H1 (cell line): Measurements from ENCODE around the gene OMA1. TPM values are rescaled to one million over a fixed set of nuclear protein-coding genes. Genes with fewer than 3 reads are reported as not detected.

Experiments used
- CTCF ChIA-PET: fragments of 300-600 bp; sonication (Branson Sonifier 250); formaldehyde crosslinking; loops from one replicate; lab custom pipeline; 2021; ENCODE audit not compliant: partially characterized antibody; lab: Charles Lee
- POLR2A ChIA-PET: fragments of 300-600 bp; sonication (Branson Sonifier 250); formaldehyde crosslinking; loops from one replicate; lab custom pipeline; 2021; ENCODE audit warnings: inconsistent platforms; ENCODE audit not compliant: partially characterized antibody; lab: Charles Lee
- DNase-seq, 2 experiments: peaks; one replicate each; pipeline versions ENCODE4 v3.0.0 to v3.0.0-alpha.2; 2010 to 2022; ENCODE audit warnings: low spot score in 2 of 2, low read depth in 1 of 2, mixed read lengths in 1 of 2
- FAIRE-seq: peaks from 2 replicates; lab custom pipeline; 2011; peaks lifted over from hg19 to GRCh38; lab: Jason Lieb, UNC
- H2AFZ ChIP-seq: 2 replicates; pipeline ENCODE4 v1.8.1; 2012; ENCODE audit warnings: low read length, inconsistent platforms
- H2AK5ac ChIP-seq: 2 replicates; pipeline ENCODE4 v1.6.1; 2013; ENCODE audit warnings: low read depth, low read length
- H2BK120ac ChIP-seq: replicated peaks from 2 replicates; pipeline ENCODE3; 2013; ENCODE audit warnings: low read depth, low read length, inconsistent platforms
- H2BK12ac ChIP-seq: 2 replicates; pipeline ENCODE4 v1.6.1; 2013; ENCODE audit warnings: low read depth, low read length
- H2BK15ac ChIP-seq: 2 replicates; pipeline ENCODE4 v1.6.1; 2013; ENCODE audit warnings: low read length
- H2BK20ac ChIP-seq: 2 replicates; pipeline ENCODE4 v1.6.1; 2013; ENCODE audit warnings: low read length
- H2BK5ac ChIP-seq: 2 replicates; pipeline ENCODE4 v1.6.1; 2013; ENCODE audit warnings: low read depth, low read length
- H3K14ac ChIP-seq: 2 replicates; pipeline ENCODE4 v1.6.1; 2013; ENCODE audit warnings: inconsistent platforms; ENCODE audit not compliant: insufficient read length
- H3K18ac ChIP-seq: 2 replicates; pipeline ENCODE4 v1.6.1; 2013; ENCODE audit warnings: low read length; ENCODE audit errors: extremely low read depth
- H3K23ac ChIP-seq: 2 replicates; pipeline ENCODE4 v1.6.1; 2013; ENCODE audit warnings: inconsistent platforms; ENCODE audit not compliant: insufficient read length
- H3K23me2 ChIP-seq: 2 replicates; pipeline ENCODE4 v1.6.1; 2013; ENCODE audit warnings: low read depth, low read length
- H3K27ac ChIP-seq: 2 replicates; pipeline ENCODE4 v1.6.1; 2011; ENCODE audit warnings: low read depth, low read length, inconsistent platforms
- H3K27me3 ChIP-seq, 4 experiments: replicated peaks in 1 of 4; 1 replicate in 1 of 4; 2 replicates in 3 of 4; pipeline versions ENCODE4 v1.6.1 to v1.8.1; 2011 to 2013; ENCODE audit warnings: low read length in 3 of 4, mild to moderate bottlenecking in 3 of 4, inconsistent platforms in 2 of 4, mixed read lengths in 2 of 4, moderate library complexity in 1 of 4; ENCODE audit not compliant: control insufficient read depth in 3 of 4, insufficient read depth in 3 of 4; ENCODE audit errors: extremely low read depth in 1 of 4
- H3K36me3 ChIP-seq, 4 experiments: 2 replicates each; pipeline versions ENCODE4 v1.6.1 to v1.8.1; 2011 to 2013; ENCODE audit warnings: mild to moderate bottlenecking in 4 of 4, low read length in 3 of 4, moderate library complexity in 2 of 4, control low read depth in 1 of 4, inconsistent platforms in 1 of 4; ENCODE audit not compliant: insufficient read depth in 4 of 4, control insufficient read depth in 2 of 4
- H3K4ac ChIP-seq: replicated peaks from 2 replicates; pipeline ENCODE3; 2013; ENCODE audit warnings: low read length, low read depth, mixed read lengths, inconsistent platforms; ENCODE audit not compliant: insufficient read length
- H3K4me1 ChIP-seq, 4 experiments: replicated peaks in 1 of 4; 1 replicate in 1 of 4; 2 replicates in 3 of 4; pipeline versions ENCODE4 v1.6.1 to v1.8.1; 2011 to 2013; ENCODE audit warnings: low read length in 3 of 4, inconsistent platforms in 2 of 4, mixed read lengths in 1 of 4; ENCODE audit not compliant: insufficient read depth in 4 of 4, control insufficient read depth in 3 of 4
- H3K4me2 ChIP-seq, 2 experiments: 2 replicates each; pipeline versions ENCODE4 v1.6.1 to v1.8.1; 2011 to 2013; ENCODE audit warnings: low read depth in 2 of 2, low read length in 2 of 2, control low read depth in 1 of 2, inconsistent platforms in 1 of 2, mild to moderate bottlenecking in 1 of 2; ENCODE audit not compliant: insufficient read depth in 1 of 2
- H3K4me3 ChIP-seq, 4 experiments: fragments of 200-600, 300-600 bp in 1 of 4; sonication (generic), shearing (Covaris generic), sonication (Bioruptor Twin) in 1 of 4; 2 replicates each; pipeline versions ENCODE4 v1.5.1 to v1.8.1; 2011 to 2016; ENCODE audit warnings: low read length in 4 of 4, low read depth in 3 of 4, control low read depth in 2 of 4, inconsistent platforms in 2 of 4, mild to moderate bottlenecking in 2 of 4, mixed read lengths in 1 of 4, moderate library complexity in 1 of 4; ENCODE audit not compliant: insufficient read depth in 2 of 4; ENCODE audit errors: extremely low read depth in 1 of 4
- H3K56ac ChIP-seq: replicated peaks from 2 replicates; pipeline ENCODE3; 2013; ENCODE audit warnings: low read depth, mild to moderate bottlenecking, mixed read lengths, low read length, inconsistent platforms; ENCODE audit not compliant: insufficient read length
- H3K79me1 ChIP-seq: 2 replicates; pipeline ENCODE4 v1.6.1; 2013; ENCODE audit warnings: low read depth, low read length, control low read depth
- H3K79me2 ChIP-seq, 2 experiments: 2 replicates each; pipeline versions ENCODE4 v1.6.1 to v1.8.1; 2012 to 2013; ENCODE audit warnings: low read length in 2 of 2, mild to moderate bottlenecking in 2 of 2, inconsistent platforms in 1 of 2; ENCODE audit not compliant: insufficient read depth in 2 of 2, control insufficient read depth in 1 of 2
- H3K9ac ChIP-seq, 4 experiments: replicated peaks in 1 of 4; 1 replicate in 1 of 4; 2 replicates in 3 of 4; pipeline versions ENCODE4 v1.6.1 to v1.8.1; 2011 to 2013; ENCODE audit warnings: low read depth in 3 of 4, low read length in 3 of 4, control low read depth in 2 of 4, mild to moderate bottlenecking in 2 of 4, moderate library complexity in 2 of 4, inconsistent platforms in 1 of 4; ENCODE audit errors: extremely low read depth in 1 of 4
- H3K9me3 ChIP-seq, 2 experiments: 2 replicates each; pipeline versions ENCODE4 v1.6.1 to v1.8.1; 2012 to 2013; ENCODE audit warnings: mild to moderate bottlenecking in 2 of 2, moderate library complexity in 2 of 2, control low read depth in 1 of 2, inconsistent platforms in 1 of 2, low read depth in 1 of 2, low read length in 1 of 2, mixed read lengths in 1 of 2; ENCODE audit not compliant: insufficient read depth in 2 of 2
- H4K20me1 ChIP-seq, 2 experiments: replicated peaks in 1 of 2; 2 replicates each; pipeline versions ENCODE3 to v1.8.1; 2011 to 2013; ENCODE audit warnings: inconsistent platforms in 2 of 2, low read length in 2 of 2, mild to moderate bottlenecking in 1 of 2; ENCODE audit not compliant: insufficient read depth in 2 of 2, control insufficient read depth in 1 of 2
- H4K5ac ChIP-seq: 2 replicates; pipeline ENCODE4 v1.6.1; 2013; ENCODE audit warnings: low read length, low read depth, mixed read lengths, inconsistent platforms; ENCODE audit not compliant: insufficient read length
- H4K8ac ChIP-seq: 2 replicates; pipeline ENCODE4 v1.8.0; 2013; ENCODE audit warnings: mild to moderate bottlenecking, moderate library complexity, low read length, inconsistent platforms; ENCODE audit not compliant: insufficient read depth; ENCODE audit errors: extremely low read depth
- H4K91ac ChIP-seq: replicated peaks from 2 replicates; pipeline ENCODE3; 2013; ENCODE audit warnings: low read length, mixed read lengths, inconsistent platforms; ENCODE audit not compliant: insufficient read length
- BRCA1 ChIP-seq: IDR thresholded peaks from 2 replicates; pipeline ENCODE4 v1.6.1; 2012; ENCODE audit warnings: low read depth, low read length, improper control_type of control experiment
- CBX5 ChIP-seq: fragments of 300-800, 300-1000 bp; sonication (generic); IDR thresholded peaks from 2 replicates; pipeline ENCODE4 v1.7.1; 2016; ENCODE audit warnings: antibody characterized with exemption, low read length, low read depth
- FOSL1 ChIP-seq: IDR thresholded peaks from 2 replicates; pipeline ENCODE4 v1.6.1; 2011; ENCODE audit warnings: mild to moderate bottlenecking, low read depth, low read length, moderate library complexity; ENCODE audit not compliant: insufficient read depth
- NRF1 ChIP-seq: IDR thresholded peaks from 2 replicates; pipeline ENCODE4 v1.6.1; 2011; ENCODE audit warnings: mild to moderate bottlenecking, low read depth, low read length, improper control_type of control experiment
- SIRT6 ChIP-seq: IDR thresholded peaks from one replicate; pipeline ENCODE4 v1.7.1; 2012; ENCODE audit warnings: low read length, inconsistent platforms
- TAF1 ChIP-seq: IDR thresholded peaks from 2 replicates; pipeline ENCODE4 v1.6.1; 2011; ENCODE audit warnings: mild to moderate bottlenecking, low read depth, low read length
- polyA plus RNA-seq, 7 experiments: library from polyadenylated mRNA; depleted of rRNA in 3 of 7; stranded (reverse) in 5 of 7; unstranded in 2 of 7; fragments of >200 nt in 5 of 7; fragments of 200-250 nt in 2 of 7; gene quantifications; 1 replicate in 5 of 7; 2 replicates in 1 of 7; 4 replicates in 1 of 7; pipeline versions ENCODE4 v1.2.1 to v1.2.3, GENCODE V29; 2011 to 2013; ENCODE audit warnings: missing spikeins in 2 of 7, mixed read lengths in 2 of 7
- total RNA-seq: library from RNA; stranded (reverse); fragmentation: NEBNext Ultra II Directional; extraction: Animal tissue kit (Norgen Biotek cat#: 25700); gene quantifications from 2 replicates; pipeline ENCODE4 v1.2.1, GENCODE V29; 2021
- TF ChIP-seq, protein P1 (sequence below): IDR thresholded peaks from 2 replicates; pipeline ENCODE4 v1.6.1; 2011; ENCODE audit warnings: low read length, improper control_type of control experiment

The OMA1 gene
- total and polyA plus RNA-seq, 2 of the 8 experiments (the other 6 are each of a cell fraction or from before 2014, with no cell fraction given), result 7.7 to 11.7 TPM

- Histone ChIP-seq H4K91ac (no peak overlapping the region), H3K79me1 (no peaks in the 10 kb centered on the region), H2BK120ac (no peak overlapping the region), H3K9ac (no peak overlapping the region), H4K20me1 (no peaks in the 10 kb centered on the region), H2BK15ac (no peak overlapping the region), H3K23ac (no peak overlapping the region), H3K27me3 (no peaks in the 10 kb centered on the region; a peak in 1 of 7 replicates), H3K4me3 (no peak overlapping the region), H4K8ac (no peak overlapping the region), H3K9me3 (no peaks in the 10 kb centered on the region), H3K79me2 (no peaks in the 10 kb centered on the region), H3K4me1 (no peaks in the 10 kb centered on the region), H2BK20ac (no peak overlapping the region), H3K4me2 (no peak overlapping the region), H3K4ac (no peak overlapping the region), H3K18ac (no peak overlapping the region), H2BK5ac (no peak overlapping the region), H3K14ac (no peak overlapping the region), H3K36me3 (no peaks in the 10 kb centered on the region), H4K5ac (no peak overlapping the region), H3K27ac (no peak overlapping the region), H2BK12ac (no peak overlapping the region), H2AK5ac (no peak overlapping the region), H3K56ac (no peak overlapping the region), H2AFZ (no peak overlapping the region), H3K23me2 (no peaks in the 10 kb centered on the region)
- ChIA-PET CTCF (interaction anchor here (0.9 to 1.7 kb wide), 3 partner anchors 8 to 19 kb away, joined by 3 to 4 read pairs (median 4); no protein-coding TSS in a partner anchor), POLR2A (no interaction called here)
- DNase-seq, result no peak
- no peak for FAIRE-seq
- TF ChIP-seq NRF1 (no peak), CBX5 (no peak), TAF1 (no peak), BRCA1 (no peak), SIRT6 (no peak), FOSL1 (no peak)
- TF ChIP-seq, protein P1, sequence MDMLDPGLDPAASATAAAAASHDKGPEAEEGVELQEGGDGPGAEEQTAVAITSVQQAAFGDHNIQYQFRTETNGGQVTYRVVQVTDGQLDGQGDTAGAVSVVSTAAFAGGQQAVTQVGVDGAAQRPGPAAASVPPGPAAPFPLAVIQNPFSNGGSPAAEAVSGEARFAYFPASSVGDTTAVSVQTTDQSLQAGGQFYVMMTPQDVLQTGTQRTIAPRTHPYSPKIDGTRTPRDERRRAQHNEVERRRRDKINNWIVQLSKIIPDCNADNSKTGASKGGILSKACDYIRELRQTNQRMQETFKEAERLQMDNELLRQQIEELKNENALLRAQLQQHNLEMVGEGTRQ, result no peak
Measured at GRCh38 chr1:58590019-58590418, 43.5 kb upstream of the OMA1 start.
